Measurements from ENCODE around the gene CALM1.
A peak's percentile ranks its signal among the peaks of the same experiment; 100 is the strongest.

CALM1 gene

DNA sequence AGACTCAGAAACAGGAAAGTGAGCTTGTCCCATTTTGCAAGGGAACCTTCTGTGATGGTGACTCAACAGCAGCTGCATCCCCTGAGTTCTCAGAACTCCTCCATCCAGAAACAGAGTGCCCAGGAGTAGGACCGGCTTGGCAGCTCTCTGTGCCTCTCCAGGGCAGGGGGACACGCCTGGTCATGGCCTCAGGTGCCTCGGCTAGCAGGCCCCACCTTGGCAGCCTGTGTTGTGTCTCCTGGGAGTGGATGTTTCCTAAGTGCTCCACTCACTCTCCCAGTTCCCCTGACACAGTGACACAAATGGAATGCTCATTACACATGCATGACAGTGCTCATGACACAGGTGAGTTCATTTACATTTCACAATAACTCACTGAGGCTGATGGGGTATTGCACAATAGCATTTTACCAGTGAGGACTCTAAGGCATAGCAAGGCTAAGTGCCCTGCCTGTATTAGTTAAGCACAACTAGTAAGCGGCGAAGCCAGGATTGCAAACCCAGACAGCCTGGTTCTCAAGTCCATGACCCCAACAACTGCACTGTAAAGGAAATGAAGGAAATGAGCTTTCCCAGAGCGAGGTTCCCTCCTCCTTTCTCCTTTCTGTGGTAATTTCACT is 47.4 kb downstream of the CALM1 start:
- DNase-seq, result no peak

DNA sequence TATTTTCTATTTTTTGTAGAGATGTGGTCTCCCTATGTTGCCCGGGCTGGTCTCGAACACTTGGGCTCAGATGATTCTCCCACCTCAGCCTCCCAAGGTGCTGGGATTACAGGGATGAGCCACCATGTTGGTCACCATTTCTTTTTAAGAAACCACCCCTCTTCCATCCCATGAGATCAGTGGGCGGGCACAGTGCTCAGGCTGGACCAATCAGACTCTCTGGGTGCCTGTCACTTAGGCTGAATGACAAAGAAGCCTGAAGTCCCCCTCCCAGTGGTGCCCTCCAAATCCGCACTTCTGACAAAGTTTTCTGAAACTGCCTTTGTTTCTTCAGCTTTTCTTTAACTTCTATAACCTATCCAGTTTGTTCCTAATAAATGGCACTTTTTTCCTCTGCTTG is 48.2 kb downstream of the CALM1 start:
- DNase-seq, result no peak

DNA sequence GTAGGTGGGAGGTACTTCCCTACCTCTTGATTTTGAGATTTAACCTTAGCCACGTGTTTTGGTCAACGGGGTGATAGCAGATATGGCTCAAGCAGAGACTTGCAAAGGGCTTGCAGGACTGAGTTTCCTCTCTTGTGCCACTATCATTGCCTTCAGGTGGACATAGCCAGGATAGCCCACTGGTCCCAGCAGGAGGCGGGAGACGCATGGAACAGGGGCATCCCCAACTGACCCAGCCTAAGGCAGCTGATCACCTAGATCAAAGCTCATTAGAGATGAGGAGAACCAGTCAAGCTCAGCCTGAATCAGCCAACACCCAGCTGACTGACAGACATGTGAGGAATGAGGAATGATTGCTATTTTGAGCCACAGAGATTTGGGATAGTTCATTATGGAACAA is 49.6 kb downstream of the CALM1 start:
- DNase-seq, result no peak

DNA sequence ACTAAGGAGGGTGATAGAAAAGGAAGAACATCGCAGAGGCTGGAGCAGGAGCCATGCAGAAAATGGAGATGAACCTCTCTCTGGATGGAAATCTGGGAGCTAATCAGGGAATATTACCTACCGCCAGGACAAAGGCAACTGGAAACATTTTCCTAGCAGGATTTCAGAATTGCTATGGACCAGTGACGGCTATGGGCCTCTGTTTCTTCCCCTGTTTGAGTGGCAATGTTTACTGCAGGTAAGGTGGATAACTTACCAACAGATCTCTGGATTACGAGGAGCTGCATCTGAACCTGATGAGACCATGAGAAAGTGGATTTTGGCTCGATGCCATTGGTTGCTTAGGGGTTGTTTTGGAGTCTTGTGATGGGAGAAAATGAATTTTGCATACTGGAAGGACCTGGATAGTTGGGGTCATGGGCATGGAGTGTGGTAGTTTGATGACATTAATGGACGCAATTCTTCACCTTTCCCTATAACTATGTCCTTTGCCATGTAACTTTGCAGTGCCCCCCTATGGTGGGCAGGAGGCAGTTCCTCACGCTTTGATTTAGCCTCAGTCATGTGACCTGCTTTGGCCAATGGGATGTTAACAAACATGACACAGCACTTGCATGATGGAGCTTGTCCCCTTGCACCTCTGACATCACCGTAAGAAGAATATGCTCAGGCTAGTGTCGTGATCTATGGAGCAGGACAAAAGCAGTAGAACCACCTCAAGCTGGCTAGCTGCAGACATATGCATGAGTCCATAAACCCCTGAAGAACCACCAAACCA is 51.1 kb downstream of the CALM1 start:
- no peak for DNase-seq

DNA sequence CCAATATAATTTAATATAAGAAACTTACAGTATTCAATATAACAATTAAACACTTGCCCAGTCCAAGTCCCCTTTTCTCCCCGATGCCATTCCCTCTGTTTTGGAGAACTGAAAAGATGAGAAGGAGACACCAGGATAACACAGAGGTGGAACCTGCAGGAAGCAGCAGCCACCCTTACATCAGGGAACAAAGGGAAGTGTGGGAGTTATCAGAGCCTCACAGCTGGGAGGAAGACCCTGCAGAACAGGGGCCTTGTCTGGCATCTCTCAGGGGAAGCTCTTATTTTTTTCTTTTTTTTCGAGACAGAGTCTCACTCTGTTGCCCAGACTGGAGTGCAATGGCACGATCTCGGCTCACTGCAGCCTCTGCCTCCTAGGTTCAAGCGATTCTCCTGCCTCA is 52.6 kb downstream of the CALM1 start:
- no peak for DNase-seq

DNA sequence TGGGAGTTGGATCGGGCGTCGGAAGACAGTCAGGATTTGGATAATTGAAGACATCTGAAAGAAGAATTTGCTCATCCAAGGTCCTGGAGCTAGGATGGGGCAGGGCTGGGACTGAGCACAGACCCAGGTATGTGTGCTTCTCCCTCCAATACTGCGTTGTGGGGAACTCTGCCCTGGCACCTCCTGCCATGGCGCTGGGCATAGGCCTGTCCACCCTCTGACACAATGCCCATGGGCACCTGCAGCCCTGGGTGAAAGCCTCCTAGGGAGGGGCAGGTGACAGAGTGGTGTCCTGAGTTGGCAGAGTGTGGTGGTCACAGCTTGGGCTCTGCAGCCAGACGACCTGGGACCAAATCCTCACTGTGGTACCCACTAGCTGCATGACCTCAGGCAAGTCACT is 53.3 kb downstream of the CALM1 start:
- no peak for DNase-seq

DNA sequence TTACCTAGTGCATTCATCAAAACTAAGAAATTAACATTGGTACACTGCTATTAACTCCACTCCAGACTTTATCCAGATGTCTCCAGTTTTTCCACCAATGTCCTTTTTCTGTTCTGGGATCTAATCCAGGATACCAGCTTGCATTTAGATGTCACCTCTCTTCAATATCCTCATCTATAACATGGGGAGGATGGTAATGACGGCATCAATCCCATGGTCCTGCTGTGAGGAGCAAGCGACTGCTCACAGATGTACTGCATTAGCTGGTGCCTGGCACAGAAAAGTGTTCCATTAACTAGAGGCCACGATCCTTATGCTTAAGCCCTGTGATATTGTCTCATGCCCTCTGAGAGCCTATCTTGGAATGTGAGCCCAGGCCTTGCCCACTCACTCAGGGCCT is 53.8 kb downstream of the CALM1 start:
- no peak for DNase-seq

DNA sequence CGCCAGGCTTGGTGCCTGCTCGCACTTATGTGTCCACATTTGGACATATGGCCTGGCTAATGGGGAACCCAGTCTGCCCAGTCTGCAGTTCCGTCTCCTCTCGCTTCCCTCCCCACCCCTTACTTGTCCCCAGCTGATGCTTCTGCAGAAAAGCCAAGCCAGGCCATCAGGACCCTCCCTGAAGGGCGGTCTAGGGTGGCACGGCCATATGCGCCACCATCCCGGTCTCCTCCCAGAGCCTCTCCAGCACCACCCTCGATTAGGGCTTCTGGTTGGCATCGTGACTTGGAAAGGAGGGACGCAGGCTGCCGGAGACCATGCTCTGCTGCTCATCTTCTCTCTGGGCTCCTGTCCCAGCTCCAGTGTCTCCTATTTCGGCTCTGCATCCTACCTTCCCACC is 54.6 kb downstream of the CALM1 start:
- no peak for DNase-seq

DNA sequence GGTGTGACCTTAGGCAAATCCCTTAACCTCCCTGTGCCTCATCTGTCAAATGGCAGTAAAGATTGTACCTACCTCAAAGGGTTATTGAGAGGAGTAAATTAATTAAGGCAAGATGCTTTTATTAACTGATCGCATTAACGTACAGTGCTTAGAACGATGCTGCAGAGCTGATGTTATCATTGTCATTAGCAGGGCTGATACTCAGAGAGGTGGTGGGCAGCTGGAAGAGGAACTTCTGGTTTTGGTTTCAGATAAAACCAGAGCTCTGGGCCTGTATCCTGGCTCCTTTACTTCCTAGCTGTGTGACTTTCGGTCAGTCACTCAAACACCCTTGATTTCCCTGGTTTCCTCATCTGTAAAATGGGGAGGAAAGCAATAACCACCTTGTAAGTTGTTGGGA is 55.1 kb downstream of the CALM1 start:
- no peak for DNase-seq

DNA sequence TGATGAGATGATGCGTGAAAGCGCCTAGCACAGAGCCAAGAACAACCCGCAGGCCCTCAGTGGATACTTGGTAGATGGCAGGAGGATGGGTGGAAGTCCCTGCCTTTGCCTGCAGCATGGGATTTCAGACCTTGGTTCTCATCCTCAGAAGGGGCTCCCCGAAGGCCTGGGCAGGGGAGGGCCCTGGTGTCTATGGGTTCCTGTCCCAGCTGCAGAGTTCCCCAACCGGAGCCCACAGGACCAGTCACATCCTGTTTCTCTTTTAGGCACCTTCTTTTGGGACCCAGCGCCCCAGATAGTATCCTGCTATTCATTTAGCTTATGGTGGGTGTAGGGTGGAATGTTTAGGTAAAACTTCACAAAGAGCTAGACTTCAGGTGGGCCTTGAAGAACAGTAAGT is 55.5 kb downstream of the CALM1 start:
- DNase-seq, result no peak

DNA sequence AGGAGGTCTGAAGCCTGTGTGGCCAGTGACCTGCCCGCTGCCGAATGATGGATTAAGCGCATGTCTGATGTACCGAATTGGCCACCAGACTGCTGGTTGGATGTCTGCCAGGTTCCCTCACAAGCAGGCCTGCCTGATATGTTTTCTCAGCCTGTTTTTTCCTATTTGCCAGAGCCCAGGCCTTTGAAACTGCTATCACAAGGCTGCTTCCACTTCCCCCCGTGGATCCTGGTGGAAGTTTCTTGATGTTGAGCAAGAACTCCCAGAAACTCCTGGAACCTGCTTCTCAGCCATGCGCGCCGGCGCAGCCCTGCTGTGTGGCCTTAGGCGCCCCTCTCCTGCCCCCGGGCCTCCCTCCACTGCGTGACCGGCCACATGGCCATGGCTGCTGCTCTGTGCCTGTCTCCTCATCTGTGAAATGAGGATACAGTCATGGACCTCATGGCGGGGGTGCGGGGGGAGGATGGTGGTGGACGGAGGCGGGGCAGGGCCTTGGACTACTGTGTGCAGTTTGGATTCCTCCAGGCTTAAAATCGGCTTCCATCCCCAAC is 56.6 kb downstream of the CALM1 start:
- DNase-seq, result no peak

DNA sequence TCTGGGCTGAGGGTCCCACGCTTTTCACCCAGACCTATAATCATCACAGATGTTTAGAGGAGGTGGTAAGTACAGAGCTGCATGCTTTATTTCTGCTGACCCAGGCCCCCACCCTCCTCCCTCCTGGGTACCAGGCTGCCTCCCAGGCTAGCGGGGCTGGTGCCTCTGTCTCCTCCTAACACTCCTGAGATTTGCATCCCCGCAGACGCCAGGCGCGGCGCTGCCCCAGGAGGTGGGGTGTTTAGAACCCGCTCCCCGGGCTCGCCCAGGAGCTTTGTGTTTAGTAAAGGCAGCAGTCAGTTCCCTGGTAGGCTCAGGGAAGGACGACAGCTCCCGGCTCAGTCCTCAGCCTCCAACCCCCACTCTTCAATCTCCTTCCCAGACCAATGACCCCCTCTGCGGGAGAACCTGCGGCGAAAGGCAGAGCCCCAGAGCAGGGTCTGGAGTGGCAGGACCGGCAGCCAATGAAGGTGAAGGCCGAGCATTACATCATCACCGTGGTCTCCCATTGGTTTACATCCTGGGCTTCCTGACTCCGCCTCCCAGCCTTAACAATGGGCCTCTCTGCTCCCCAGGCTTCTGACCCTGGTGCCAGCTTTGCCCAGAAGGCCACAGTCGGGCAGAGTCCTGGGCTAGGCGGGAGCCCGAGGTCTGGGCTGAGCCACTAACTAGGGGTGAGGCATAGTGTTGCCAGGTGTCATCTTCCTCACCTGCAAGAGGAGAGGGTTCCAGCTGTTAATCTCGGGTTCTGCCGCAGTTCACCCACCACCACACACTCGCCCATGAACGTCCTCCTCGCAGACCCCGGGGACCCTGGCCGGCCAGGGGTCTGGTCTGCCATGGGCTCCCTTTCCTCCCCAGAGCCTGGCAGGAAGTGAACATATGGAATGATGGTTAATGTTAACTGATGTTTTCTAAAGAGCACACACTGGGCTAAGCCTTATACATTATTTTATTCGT is 57.5 kb downstream of the CALM1 start:
- peak; percentile 93 for DNase-seq

DNA sequence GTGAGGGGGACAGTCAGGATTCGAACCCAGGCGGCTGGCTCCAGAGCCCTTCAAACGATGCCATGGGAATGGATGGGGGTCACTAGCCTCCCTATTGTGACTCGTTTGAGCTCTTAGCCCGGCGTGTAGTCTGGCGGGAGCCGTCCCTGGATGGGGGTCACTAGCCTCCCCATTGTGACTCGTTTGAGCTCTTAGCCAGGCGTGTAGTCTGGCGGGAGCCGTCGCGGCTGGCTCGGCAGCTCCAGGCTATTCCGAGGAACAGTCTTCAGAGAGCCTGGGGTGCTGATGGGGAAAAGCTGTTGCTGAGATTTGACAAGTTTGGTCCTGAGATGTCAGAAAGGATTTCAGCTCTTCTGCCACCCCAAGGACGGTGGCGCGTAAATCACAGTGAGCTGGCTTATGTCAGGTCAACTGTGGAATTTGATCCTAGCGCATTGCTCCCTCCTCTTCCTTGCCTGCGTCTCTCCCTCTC is 58.3 kb downstream of the CALM1 start:
- DNase-seq, result no peak

DNA sequence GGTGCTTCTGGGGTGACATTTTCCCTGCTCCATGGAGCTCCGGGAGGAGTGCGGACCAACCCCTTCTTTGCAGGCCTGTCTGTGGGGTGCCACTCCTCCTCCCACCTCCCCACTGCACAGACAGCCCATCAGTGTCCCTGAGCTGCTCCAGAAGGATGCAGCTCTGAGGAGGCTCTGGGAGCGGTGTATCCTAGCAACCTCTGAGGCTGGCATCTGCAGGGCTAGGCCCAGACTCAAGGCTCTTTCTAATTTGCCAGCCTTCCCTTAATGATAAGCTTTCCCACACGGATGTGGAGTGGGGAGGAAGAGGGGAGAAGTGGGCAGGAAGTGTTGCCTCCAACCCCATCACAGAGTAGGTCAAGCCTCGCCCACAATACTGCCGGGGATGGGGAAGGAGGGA is 59.7 kb downstream of the CALM1 start:
- DNase-seq, result no peak

DNA sequence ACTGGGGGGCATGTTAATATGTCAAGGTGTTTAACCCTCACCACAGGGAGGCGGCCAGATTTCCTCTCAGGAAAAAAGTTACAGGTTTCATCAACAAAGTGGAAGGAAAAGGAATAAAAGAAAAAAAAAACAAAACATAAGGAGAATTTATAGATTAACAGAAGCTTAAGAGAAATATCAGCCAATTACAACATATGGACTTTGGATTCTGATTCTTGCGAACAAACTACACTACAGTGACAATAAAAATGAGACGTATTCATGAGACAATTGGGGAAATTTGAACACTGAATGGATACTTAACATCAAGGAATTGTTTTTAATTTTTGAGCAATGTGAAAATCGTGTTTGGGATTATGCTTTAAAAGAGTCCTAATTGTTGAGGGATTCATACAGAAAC is 60.4 kb downstream of the CALM1 start:
- DNase-seq, result no peak
